A549 treated with DMSO at 1 μM for 4 hours (cell line): ENCODE measurements around the gene COPG2. TPM values are rescaled to one million over a fixed set of nuclear protein-coding genes. Genes with fewer than 3 reads are reported as not detected.

ENCODE experiments used
- total RNA-seq: library from RNA; stranded (reverse); fragments of 200-300 nt; extraction: Qiagen RNA extraction; gene quantifications from 5 replicates; pipeline ENCODE4 v1.2.3, GENCODE V29; 2022; ENCODE audit warnings: low read depth

Gene COPG2, protein sequence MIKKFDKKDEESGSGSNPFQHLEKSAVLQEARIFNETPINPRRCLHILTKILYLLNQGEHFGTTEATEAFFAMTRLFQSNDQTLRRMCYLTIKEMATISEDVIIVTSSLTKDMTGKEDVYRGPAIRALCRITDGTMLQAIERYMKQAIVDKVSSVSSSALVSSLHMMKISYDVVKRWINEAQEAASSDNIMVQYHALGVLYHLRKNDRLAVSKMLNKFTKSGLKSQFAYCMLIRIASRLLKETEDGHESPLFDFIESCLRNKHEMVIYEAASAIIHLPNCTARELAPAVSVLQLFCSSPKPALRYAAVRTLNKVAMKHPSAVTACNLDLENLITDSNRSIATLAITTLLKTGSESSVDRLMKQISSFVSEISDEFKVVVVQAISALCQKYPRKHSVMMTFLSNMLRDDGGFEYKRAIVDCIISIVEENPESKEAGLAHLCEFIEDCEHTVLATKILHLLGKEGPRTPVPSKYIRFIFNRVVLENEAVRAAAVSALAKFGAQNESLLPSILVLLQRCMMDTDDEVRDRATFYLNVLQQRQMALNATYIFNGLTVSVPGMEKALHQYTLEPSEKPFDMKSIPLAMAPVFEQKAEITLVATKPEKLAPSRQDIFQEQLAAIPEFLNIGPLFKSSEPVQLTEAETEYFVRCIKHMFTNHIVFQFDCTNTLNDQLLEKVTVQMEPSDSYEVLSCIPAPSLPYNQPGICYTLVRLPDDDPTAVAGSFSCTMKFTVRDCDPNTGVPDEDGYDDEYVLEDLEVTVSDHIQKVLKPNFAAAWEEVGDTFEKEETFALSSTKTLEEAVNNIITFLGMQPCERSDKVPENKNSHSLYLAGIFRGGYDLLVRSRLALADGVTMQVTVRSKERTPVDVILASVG
- 13.2 to 15.5 TPM (median 14.4 TPM) in 5 replicates for total RNA-seq

GRCh38 chr7:130668258-130669084, at the start of gene COPG2:
TSS of gene COPG2 (minus strand) at chr7:130668748. CDS start at chr7:130668668, 80 bp downstream.

GRCh38 chr7:130491841-130492522, 176.6 kb downstream of the COPG2 start, which contains the start of gene MEST:
TSS of gene MEST (plus strand) at chr7:130492085. CDS start at chr7:130492314, 229 bp downstream.

Other genes with a start within 250 kb of the COPG2 start
- 11.3 to 17.3 TPM (median 15.5 TPM) in 5 replicates for gene CEP41, start 227.7 kb downstream of the COPG2 start, total RNA-seq
- gene MEST, start 176.7 kb downstream of the COPG2 start, total RNA-seq, result 35.0 to 43.1 TPM (median 40.3 TPM) in 5 replicates
- not detected in 5 replicates for gene TSGA13, start 17.8 kb upstream of the COPG2 start, total RNA-seq
- gene KLF14, start 65.5 kb upstream of the COPG2 start, total RNA-seq, result 0.05 TPM in 2 of 5 replicates, not detected in the others